ENCODE results near the gene CEMIP2.

Gene CEMIP2

DNA sequence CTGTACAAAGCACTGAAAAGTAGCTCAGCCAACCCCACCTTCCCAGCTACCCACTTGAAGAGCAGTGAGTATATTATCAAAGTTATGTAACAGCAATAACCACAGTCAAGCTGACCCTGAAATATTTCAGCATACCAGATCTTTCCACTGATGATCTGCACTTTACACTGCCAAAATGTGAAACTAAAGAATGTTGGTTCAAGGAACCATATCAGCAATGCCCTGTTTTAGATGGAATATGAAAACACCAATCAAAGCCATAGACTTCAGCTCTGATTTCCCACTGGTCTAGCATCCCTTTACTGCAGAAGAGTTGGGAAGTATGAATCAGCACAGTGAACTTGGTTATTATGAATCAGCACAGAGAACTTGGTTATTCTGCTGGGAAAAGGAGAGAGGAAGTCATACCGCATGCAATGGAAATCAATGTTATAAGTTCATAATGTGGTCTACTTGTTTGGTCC lies 20.0 kb downstream of the CEMIP2 start:
- DNase-seq (ENCODE audit: low read depth in 2 of 2), result no peak

DNA sequence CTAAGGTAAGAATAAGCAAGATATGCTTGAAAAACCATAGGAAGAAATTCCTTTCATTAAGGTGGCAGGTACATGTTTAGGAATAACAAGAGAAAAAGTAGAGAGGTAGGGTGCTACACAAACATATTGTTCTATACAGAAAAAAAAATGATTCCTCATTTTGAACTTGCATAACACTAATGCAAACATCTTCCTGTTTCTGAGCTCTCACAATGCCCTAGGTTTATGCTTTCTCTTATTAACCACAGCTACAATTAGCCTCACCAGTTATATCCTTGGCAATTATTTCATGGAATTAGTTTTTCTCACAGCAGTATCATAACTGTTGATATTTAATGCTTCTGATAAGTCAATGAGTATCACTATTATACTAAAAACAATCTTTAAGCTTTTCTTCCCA lies 20.7 kb downstream of the CEMIP2 start:
- no peak for DNase-seq (ENCODE audit: low read depth in 2 of 2)

DNA sequence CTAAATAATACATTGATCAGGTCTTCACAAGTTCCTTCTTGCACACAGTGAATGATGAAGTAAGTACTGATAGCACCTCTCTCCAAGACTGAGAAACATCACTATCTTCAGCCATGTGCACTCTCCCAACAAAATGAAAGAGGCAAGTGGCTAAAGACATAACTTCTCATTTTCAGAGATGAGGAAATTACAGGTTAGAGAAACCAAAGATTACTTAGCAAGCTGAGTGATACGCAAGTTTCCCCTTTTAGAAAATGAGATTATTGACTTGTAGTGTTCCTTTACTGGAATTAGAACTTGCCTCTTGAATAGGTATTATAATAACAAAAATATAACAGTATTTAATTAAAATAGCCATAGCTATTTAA lies 21.6 kb downstream of the CEMIP2 start:
- no peak for DNase-seq (ENCODE audit: low read depth in 2 of 2)

DNA sequence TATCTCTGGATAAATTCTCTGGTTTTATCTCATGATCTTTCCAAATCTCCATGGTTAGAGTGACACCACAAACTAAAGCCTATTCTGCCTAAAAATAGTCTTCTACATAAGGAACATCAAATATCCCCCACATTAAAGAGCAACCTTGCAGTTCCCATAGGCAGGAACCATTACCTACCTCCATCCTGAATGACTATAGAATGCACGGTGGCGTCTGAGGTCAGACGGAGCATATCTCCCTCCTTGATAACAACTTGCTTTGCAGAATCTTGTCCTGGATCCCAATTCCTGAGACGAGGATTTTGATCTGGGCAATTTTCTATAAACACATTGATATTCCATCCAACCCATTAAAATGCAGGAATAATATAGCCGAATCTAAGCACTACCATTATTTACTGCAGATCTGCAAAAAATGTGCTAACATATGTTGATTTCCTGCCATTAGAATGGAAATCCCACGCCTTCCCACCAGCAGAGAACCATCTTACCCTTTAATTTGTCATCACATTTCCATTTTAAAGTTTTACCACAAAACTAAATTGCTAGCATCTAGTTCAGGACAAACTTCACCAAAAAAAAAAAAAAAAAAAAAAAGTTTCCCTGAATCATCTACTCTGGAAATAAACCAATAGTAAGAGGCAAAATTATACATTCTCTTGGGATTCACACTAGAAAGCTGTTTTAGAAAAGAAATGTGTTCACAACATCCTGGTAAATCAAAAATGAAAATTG lies 22.1 kb downstream of the CEMIP2 start:
- DNase-seq (ENCODE audit: low read depth in 2 of 2), result no peak

DNA sequence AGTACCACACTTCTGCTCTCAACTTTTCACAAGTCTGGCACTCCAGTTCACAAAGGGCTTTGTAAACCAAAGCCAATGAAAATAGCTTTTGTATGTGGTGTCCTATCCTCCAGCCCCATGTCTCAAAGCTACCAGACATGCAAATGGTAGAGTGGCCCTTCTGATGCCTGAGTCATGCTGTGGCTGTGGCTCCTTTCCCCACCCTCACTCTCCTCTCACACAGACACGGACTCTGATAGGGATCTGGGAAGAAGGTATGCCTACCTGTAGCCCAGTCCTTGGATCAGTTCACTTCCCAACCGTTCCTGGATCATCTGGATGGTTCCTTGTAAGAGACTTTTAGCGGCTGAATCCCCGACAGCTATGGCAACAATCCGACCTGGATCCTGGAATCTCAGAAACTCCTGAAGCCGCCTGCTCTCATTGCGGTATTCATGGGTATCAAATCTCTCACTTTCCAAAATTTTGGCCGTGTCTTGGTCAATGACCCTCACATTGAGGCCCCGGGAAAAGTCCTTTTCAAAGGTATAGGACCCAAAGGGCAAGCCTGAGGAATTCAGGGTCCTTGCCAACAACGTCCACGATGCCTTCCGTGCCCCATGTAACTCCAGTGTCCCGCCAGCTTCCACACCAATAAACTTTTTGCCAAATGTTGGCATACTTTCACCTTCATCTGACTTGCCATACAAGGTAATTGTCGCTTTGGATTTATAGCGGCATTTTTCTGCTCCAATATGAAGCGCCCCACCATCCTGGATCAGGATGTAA lies 23.4 kb downstream of the CEMIP2 start:
- no peak for DNase-seq (ENCODE audit: low read depth in 2 of 2)

DNA sequence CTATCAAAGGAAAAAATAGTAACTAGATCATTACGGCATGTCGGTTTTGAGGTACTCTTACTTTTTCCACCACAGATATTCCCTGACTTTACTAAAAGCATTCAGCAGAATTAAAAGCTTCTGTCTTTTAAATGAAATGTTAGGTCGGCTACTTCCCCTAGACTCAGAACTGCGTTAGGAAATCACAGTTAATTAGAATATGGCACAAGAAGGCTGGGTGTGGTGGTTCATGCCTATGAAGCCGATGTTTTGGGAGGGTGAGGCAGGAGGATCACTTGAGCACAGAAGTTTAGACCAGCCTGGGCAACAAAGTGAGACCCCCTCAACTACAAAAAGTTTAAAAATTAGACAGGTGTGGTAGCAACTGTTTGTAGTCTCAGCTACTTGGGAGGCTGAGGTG lies 24.4 kb downstream of the CEMIP2 start:
- DNase-seq (ENCODE audit: low read depth in 2 of 2), result no peak

DNA sequence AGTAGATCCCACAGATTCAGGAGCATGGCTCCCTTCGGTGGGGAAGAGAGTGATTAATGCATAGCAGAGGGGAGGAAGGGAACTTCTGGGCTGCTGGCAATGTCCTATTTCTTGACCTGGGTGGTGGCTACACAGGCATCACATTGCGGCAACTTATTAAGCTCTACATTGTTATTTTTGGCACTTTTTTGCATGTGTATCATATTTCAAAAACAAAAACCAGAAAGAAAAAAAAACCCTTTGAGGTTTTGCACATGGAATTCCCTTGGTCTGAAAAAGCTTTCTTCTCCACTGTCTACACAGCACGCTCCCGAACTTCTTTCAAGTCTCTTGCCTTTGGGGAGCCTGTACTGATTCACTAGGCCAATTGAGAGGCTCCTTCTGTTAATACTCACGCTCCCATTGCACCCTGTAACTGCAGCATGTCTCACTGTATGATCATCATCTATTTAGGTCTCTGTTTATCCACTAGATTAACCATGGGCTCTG lies 25.1 kb downstream of the CEMIP2 start:
- no peak for DNase-seq (ENCODE audit: low read depth in 2 of 2)

DNA sequence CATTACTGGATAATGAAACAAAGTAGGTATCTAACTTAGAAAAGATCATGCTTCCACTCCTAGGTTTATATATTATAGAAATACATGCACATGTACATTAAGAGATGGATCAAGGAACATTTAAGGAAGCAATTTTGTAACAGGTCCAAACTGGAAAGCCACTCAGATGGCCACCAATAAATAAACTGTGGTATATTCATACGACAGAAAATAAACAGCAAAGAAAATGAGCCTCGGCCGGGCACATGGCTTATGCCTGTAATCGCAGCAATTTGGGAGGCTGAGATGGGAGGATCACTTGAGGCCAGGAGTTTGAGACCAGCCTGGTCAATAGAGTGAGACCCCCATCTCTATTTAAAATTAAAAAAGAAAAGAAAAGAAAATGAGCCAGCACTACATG lies 25.6 kb downstream of the CEMIP2 start:
- DNase-seq (ENCODE audit: low read depth in 2 of 2), result no peak

DNA sequence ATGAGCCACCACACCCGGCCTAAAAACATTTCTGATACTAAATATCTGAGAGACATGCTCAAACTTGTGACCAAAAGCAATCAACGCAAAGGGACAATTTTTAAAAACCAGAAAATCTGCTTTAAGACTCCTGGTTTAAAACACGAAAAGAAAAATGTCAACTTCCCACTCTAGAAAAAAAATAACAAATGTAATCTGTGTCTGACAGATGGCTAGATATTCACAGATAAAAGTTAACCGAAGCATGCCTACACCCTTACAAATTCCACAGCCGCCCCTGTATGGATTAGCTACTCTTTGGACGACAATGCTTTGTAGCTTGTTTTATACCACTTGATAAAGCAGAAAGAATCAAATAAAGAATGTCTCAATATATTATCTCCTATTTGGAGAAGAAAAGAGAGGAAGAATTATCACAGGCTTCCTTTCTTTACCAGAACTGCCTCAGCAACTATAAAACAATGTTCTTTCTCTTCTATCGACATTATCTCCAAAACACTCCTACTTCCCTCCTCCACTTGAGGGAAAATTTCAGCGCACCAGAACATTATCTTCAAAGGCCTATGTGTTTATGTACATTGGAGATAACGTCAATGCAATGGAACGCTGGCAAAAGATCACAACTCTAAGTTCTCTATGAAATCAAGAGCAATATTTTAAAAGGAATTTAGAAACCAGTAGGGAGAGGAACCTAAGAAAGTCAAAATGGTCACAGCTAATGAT lies 26.2 kb downstream of the CEMIP2 start:
- no peak for DNase-seq (ENCODE audit: low read depth in 2 of 2)

DNA sequence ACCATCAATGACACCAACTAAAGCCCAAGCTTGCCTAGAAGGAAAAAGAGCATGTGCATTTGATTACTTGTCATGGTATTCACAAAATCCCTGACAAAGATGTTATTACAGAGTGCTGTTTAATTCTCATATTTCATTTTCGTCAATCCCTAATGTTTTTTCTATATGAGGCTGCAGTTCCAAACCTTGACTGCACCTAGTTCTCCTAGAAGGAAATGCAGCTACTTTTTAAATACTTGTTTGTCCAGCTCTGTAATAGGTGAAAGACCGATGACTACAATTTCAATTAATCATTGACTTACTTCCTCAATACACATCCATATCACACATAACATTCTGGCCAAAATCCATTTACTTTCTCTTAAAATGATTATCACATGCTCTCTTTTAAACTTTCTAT lies 28.1 kb downstream of the CEMIP2 start:
- DNase-seq (ENCODE audit: low read depth in 2 of 2), result no peak

DNA sequence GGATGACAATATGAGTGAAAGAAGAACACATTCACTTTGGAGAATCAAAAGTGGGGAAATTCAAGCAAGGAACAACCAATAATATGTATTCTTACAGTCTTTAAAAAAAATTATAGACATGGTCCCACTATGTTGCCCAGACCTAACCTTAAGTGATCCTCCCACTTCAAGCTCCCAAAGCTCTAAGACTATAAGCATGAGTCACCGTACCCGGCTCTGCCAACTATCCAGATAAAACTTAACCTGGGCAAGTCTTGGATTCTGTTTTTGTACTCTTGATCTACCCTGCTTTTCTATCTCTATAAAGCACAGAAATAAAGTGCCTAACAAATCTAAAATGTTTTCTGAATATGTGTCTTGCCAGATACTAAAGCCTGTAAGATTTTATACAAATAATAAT lies 30.9 kb downstream of the CEMIP2 start:
- no peak for DNase-seq (ENCODE audit: low read depth in 2 of 2)

DNA sequence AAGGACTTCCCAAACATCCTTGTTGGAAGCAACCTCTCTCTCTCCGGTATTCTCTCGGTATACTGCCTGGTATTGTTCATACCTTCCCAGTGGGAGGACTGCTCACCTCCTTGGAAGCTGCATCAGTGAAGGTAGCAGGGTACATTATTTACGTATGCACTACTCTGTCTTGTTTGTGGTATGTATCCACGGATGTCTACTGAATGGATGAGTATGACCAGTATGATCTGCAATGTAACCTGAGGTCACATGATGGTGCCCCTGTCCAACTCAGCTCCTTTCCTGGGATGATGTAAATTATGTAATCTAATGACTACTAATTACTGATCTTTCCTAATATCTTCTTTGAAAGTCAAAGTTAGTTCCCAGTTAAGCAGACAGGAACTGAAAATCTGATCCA lies 32.1 kb downstream of the CEMIP2 start:
- no peak for DNase-seq (ENCODE audit: low read depth in 2 of 2)

DNA sequence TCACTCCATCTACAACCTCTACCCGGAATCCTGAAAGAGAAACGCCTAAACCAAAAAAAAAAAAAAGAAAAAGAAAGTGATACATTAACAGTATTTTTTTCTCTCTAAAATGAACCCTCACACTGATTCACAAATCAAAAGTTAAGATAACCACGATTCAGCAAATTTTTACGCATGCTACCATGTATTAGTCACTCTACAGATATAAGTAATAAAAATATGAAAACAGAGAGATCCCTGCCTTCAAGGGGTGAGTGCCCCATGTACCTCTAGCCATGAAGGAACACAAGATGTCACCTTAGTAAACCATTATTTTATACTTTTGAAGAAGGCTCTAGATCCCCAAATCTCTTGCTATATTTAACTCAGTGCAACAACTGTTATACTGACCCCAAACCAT lies 33.4 kb downstream of the CEMIP2 start:
- DNase-seq (ENCODE audit: low read depth in 2 of 2), result no peak

DNA sequence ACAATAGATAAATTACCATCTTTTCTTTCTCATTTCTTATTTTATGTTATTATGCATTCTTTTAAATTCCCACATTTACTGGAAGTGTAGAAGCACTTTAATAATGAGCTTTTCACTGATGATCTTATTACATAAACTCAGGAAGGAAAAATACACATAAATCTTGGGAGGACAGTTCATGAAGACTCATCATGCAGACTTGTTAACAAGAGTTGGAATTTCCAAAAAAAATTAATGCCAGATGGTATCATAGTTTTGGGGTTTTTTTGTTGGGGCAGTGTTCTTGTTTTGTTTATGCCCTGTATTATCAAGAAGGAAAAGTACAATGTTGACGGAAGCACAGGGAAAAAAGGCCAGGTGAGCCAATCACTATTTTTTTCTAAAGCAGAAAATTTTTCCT lies 35.1 kb downstream of the CEMIP2 start:
- DNase-seq (ENCODE audit: low read depth in 2 of 2), result no peak

DNA sequence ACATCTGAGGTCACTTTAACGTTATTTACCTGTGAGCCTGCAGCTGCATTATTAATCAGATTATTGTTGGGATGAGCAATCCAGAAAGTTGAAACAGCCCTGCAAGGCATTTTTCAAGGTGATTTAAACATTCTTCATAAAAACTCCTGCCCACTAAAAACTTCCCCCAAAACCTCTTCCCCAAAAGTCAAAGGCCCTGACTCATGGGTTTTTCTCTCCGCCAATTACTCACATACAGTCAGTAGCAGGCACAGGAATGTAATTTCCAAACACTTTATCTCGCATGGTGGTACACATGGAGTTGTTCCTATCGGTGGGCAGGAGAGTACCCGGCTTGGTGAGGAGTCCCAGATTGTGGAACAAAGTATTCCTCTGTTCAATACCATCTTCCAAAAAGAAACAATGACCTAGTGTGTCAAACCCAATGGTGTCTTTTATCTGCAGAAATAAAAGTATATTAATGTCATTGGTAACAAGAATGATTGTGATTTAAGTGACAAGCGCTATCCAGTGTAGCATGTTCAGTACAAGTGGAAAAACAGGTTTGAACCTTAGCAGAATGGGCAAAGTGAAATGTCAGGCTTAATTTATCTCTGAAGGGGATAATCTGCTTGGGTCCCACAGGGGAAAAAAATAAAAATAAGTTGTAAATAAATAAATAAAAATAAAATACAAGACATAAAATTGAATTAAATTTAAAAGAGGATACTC lies 38.3 kb downstream of the CEMIP2 start:
- DNase-seq (ENCODE audit: low read depth in 2 of 2), result no peak

DNA sequence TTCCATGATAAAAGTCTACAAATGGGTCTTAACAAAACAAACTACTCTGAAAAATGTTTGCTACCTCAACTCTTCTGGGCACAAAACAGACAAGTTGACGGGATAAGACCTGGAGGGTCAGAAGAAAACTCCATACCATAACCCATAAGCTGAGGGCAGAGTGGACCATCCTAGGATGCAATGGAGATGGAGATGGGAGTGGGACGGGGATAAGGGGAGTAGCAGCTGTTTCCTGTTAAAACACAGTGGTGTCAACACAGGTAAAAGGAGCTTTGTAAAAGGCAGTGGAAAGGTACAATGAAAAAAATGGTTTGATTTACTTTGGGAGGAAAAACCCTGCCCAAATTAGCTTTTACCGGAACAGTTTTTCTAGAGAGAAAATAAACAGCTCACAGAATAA lies 41.6 kb downstream of the CEMIP2 start:
- DNase-seq (ENCODE audit: low read depth in 2 of 2), result no peak

DNA sequence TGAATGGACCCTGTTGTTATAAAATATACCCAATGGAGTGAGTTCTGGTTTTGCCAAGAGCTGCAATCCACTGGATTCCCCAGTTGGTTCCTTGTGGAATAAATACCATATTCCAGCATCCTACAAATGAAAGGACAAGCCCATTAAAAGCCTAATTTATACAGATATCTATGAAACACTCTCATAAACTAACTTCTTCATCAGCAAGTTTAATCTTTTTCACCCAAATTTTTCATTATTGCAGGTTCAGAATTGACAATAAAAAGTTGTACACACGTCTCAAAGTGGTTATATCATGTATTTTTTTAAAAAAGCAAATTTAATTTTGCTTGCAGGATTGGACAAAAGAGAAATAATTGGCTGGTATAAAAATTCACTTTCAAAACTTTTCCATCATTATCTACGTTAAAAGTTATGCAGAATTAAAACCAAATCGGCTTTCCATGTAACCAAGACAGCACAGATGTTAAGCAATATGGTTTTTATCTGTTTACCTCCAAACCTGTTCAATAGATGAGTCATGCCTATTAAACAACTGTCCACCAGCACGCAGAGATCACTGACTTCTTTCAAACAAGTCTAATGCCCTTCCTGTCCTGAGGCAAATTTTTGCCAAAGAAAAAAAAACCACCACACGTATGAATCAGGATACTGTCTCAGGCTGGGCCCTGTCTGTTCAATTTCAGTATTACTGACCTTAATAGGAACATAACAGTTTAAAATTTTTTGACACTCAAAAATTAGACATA lies 42.5 kb downstream of the CEMIP2 start:
- no peak for DNase-seq (ENCODE audit: low read depth in 2 of 2)

DNA sequence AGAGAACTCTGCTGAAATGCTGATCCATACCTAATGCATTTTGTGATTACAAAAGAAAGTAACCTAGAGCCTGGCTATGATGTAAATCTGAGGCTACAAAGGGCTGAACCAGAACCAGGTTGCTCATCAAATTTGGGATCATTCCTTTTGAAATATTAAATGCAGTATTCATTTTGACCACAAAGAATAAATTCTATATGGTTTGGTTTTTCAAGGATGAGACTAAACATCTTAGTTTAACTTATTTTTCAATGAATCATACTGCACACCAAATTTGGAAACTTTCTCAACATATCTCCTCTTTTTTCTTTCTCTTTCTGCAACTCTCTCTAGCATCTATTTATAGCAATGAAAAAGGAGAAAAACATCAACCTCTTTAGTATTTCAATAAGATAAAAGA lies 46.5 kb downstream of the CEMIP2 start:
- no peak for DNase-seq (ENCODE audit: low read depth in 2 of 2)

DNA sequence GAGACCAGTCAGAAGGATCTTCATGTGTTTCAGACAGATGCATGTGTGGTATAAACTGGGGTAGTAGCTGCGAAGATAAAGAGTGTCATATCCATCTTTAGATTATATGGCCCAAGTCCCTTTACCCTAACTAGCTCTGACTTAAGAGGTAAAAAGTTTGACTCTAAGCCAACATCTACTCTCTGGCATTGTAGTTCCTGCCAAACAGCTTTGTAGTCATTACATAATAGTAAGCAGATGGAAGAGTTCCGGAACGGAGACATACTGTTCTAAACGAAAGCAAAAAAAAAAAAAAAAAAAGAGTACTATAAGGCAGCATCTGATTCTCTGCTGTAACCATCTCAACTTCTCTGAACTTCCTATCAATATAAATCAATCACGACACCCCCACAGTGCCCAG lies 48.8 kb downstream of the CEMIP2 start:
- DNase-seq (ENCODE audit: low read depth in 2 of 2), result no peak

DNA sequence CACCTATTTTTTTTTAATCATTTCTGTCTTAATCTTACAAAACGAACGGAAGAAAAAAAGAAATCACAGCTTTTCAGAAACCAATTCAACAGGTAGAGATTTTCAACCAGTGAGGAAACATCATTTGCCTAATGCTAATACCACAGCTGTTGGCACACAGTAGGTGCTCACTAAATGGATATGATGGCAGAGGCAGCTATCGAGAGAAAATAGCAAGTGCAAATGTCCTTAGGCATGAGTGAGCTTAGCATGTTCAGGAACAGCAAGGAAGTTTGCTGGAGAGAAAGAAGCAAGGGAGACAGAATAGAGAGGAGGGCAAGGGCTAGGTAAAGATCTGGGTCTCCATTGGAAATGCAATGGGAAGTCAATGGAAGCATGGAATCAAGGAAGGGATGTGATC lies 49.2 kb downstream of the CEMIP2 start:
- DNase-seq (ENCODE audit: low read depth in 2 of 2), result no peak

Data from stimulated activated CD8-positive, alpha-beta memory T cell treated with anti-CD3 and anti-CD28 coated beads, Interleukin-7, amount 100 ng/mL, for 1 hour (primary cell).